Duodenal mucosa (tissue), 2 donors: ENCODE results near the gene HOXA7.

Experiments used
- H3K27ac ChIP-seq: one replicate; pipeline ENCODE4 v1.7.0; 2013; ENCODE audit warnings: low read depth, low read length
- H3K27me3 ChIP-seq, 2 donors: one replicate each; pipeline ENCODE4 v1.7.0; 2013; ENCODE audit warnings: low read length in 2 of 2, control low read depth in 1 of 2; ENCODE audit not compliant: insufficient read depth in 2 of 2, control insufficient read depth in 1 of 2
- H3K36me3 ChIP-seq, 2 donors: one replicate each; pipeline ENCODE4 v1.7.0; 2013; ENCODE audit warnings: low read length in 2 of 2, control low read depth in 1 of 2; ENCODE audit not compliant: insufficient read depth in 2 of 2, control insufficient read depth in 1 of 2
- H3K4me1 ChIP-seq, 2 donors: one replicate each; pipeline ENCODE4 v1.7.0; 2013; ENCODE audit warnings: low read length in 2 of 2, control low read depth in 1 of 2; ENCODE audit not compliant: insufficient read depth in 2 of 2, control insufficient read depth in 1 of 2
- H3K4me3 ChIP-seq, 2 donors: one replicate each; pipeline ENCODE4 v1.7.0; 2013; ENCODE audit warnings: low read length in 2 of 2, low read depth in 1 of 2
- H3K9ac ChIP-seq, 2 donors: one replicate each; pipeline ENCODE4 v1.7.0; 2013; ENCODE audit warnings: low read length in 2 of 2, low read depth in 1 of 2
- H3K9me3 ChIP-seq, 2 donors: one replicate each; pipeline ENCODE4 v1.7.0; 2013; ENCODE audit warnings: low read length in 2 of 2, control low read depth in 1 of 2; ENCODE audit not compliant: control insufficient read depth in 1 of 2

Gene HOXA7

GRCh38 chr7:27129729-27130539 is 26.5 kb downstream of the HOXA7 start:
- Histone ChIP-seq H3K4me3 (peak overlapping the region; percentile 61 to 84), H3K9ac (peak overlapping the region; percentile 40 to 53), H3K36me3 (no peaks in the 10 kb centered on the region), H3K27me3 (peaks cover 14 to 20% of the 10 kb centered on the region in 2 donors), H3K27ac (peak overlapping the region; percentile 63), H3K4me1 (peaks cover 15 to 47% of the 10 kb centered on the region in 2 donors), H3K9me3 (no peaks in the 10 kb centered on the region)

- H3K27ac ChIP-seq = no peak overlapping the region
- no peaks in the 10 kb centered on the region for H3K36me3 ChIP-seq
- H3K9me3 ChIP-seq = no peaks in the 10 kb centered on the region
- H3K27me3 ChIP-seq = peaks cover 12% of the 10 kb centered on the region in 2 donors
- H3K9ac ChIP-seq = peak overlapping the region; percentile 40 to 53
- peak overlapping the region; percentile 55 to 65 for H3K4me3 ChIP-seq
- H3K4me1 ChIP-seq = peaks cover 22 to 44% of the 10 kb centered on the region in 2 donors
Observed at GRCh38 chr7:27128776-27129728, 27.4 kb downstream of the HOXA7 start.

- no peak overlapping the region for H3K9ac ChIP-seq
- H3K27ac ChIP-seq = no peak overlapping the region
- H3K4me1 ChIP-seq = peaks cover 31 to 43% of the 10 kb centered on the region in 2 donors
- H3K36me3 ChIP-seq = no peaks in the 10 kb centered on the region
- no peak overlapping the region for H3K4me3 ChIP-seq
- peaks cover 6% of the 10 kb centered on the region in 2 donors for H3K27me3 ChIP-seq
- H3K9me3 ChIP-seq = no peaks in the 10 kb centered on the region
Observed at GRCh38 chr7:27128034-27128433, 28.4 kb downstream of the HOXA7 start.

GRCh38 chr7:27126596-27127327 is 29.7 kb downstream of the HOXA7 start:
- Histone ChIP-seq H3K4me1 (peaks cover 31 to 43% of the 10 kb centered on the region in 2 donors), H3K27me3 (peaks cover 0 to 6% of the 10 kb centered on the region in 2 donors), H3K27ac (no peak overlapping the region), H3K9ac (no peak overlapping the region), H3K4me3 (no peak overlapping the region), H3K9me3 (no peaks in the 10 kb centered on the region), H3K36me3 (no peaks in the 10 kb centered on the region)

- Histone ChIP-seq H3K27ac (no peak overlapping the region), H3K4me1 (peaks cover 28 to 42% of the 10 kb centered on the region in 2 donors), H3K9me3 (no peaks in the 10 kb centered on the region), H3K27me3 (peaks cover 0 to 6% of the 10 kb centered on the region in 2 donors), H3K9ac (no peak overlapping the region), H3K36me3 (no peaks in the 10 kb centered on the region), H3K4me3 (no peak overlapping the region)
Observed at GRCh38 chr7:27125986-27126394, 30.5 kb downstream of the HOXA7 start.

GRCh38 chr7:27124902-27125689 is 31.4 kb downstream of the HOXA7 start:
- Histone ChIP-seq H3K9me3 (no peaks in the 10 kb centered on the region), H3K27me3 (peaks cover 0 to 6% of the 10 kb centered on the region in 2 donors), H3K9ac (no peak overlapping the region), H3K4me1 (peaks cover 35 to 49% of the 10 kb centered on the region in 2 donors), H3K36me3 (no peaks in the 10 kb centered on the region), H3K4me3 (peak overlapping the region in 1 of 2 donors; percentile 75), H3K27ac (no peak overlapping the region)

- Histone ChIP-seq H3K27ac (peak overlapping the region; percentile 53), H3K27me3 (peaks cover 0 to 6% of the 10 kb centered on the region in 2 donors), H3K4me3 (peak overlapping the region; percentile 67 to 75), H3K9ac (peak overlapping the region in 1 of 2 donors; percentile 62), H3K4me1 (peaks cover 32 to 53% of the 10 kb centered on the region in 2 donors), H3K9me3 (no peaks in the 10 kb centered on the region), H3K36me3 (no peaks in the 10 kb centered on the region)
Observed at GRCh38 chr7:27124096-27124901, 32.2 kb downstream of the HOXA7 start.

- H3K4me3 ChIP-seq = peak overlapping the region; percentile 67 to 75
- peaks cover 0 to 4% of the 10 kb centered on the region in 2 donors for H3K27me3 ChIP-seq
- H3K9me3 ChIP-seq = no peaks in the 10 kb centered on the region
- peaks cover 30 to 47% of the 10 kb centered on the region in 2 donors for H3K4me1 ChIP-seq
- peak overlapping the region; percentile 53 for H3K27ac ChIP-seq
- no peaks in the 10 kb centered on the region for H3K36me3 ChIP-seq
- H3K9ac ChIP-seq = peak overlapping the region; percentile 58 to 62
Observed at GRCh38 chr7:27123477-27124053, 32.9 kb downstream of the HOXA7 start.
